ENCODE results near the gene MIDN.

Gene MIDN

GRCh38 chr19:1259876-1260748 is 11.7 kb downstream of the MIDN start (continued):
- TF ChIP-seq PRDM10 (tag by site-specific recombination; IDR thresholded peaks at IDR 0.05), result peak; percentile 96; the same call in 1 of the 2 replicates
- TF ChIP-seq ZNF610 (tag by site-specific recombination; IDR thresholded peaks at IDR 0.05; ENCODE audit: borderline replicate concordance), result no peak
- TF ChIP-seq ZNF521 (tag by site-specific recombination; IDR thresholded peaks at IDR 0.05), result no peak
- TF ChIP-seq ZSCAN5A (tag by site-specific recombination; IDR thresholded peaks at IDR 0.05), result no peak
- no peak for TF ChIP-seq YY1 (tag by site-specific recombination; IDR thresholded peaks at IDR 0.05)
- TF ChIP-seq KLF1 (tag by site-specific recombination; IDR thresholded peaks at IDR 0.05), result peak; percentile 99
- TF ChIP-seq ZNF529 (tag by site-specific recombination; IDR thresholded peaks at IDR 0.05; ENCODE audit: insufficient replicate concordance), result no peak
- no peak for TF ChIP-seq ZNF311 (tag by site-specific recombination; IDR thresholded peaks at IDR 0.05; ENCODE audit: borderline replicate concordance)
- no peak; the same call in 1 of the 2 replicates for TF ChIP-seq ZNF10 (tag by site-specific recombination; IDR thresholded peaks at IDR 0.05)
- TF ChIP-seq GFI1B (tag by site-specific recombination; IDR thresholded peaks at IDR 0.05), result no peak
- TF ChIP-seq PRDM1 (tag by site-specific recombination; IDR thresholded peaks at IDR 0.05), result no peak
- no peak for TF ChIP-seq ZNF239 (tag by site-specific recombination; IDR thresholded peaks at IDR 0.05)
- TF ChIP-seq ZNF514 (tag by site-specific recombination; IDR thresholded peaks at IDR 0.05), result no peak
- no peak for TF ChIP-seq ZNF707 (tag by site-specific recombination; IDR thresholded peaks at IDR 0.05)
- 0 out of 2 replicates have a peak, but pooled peaks have one; percentile 33 for TF ChIP-seq WT1 (tag by site-specific recombination; IDR thresholded peaks at IDR 0.05)
- TF ChIP-seq ZNF114 (tag by site-specific recombination; IDR thresholded peaks at IDR 0.05), result no peak
- TF ChIP-seq ZNF335 (tag by site-specific recombination; conservative IDR thresholded peaks at IDR 0.05), result no peak
- TF ChIP-seq ZNF660 (tag by site-specific recombination; IDR thresholded peaks at IDR 0.05), result 0 out of 2 replicates have a peak, but pooled peaks have one; percentile 17
- TF ChIP-seq ZNF146 (tag by site-specific recombination; IDR thresholded peaks at IDR 0.05), result peak; percentile 70; the same call in 1 of the 2 replicates
- TF ChIP-seq ZNF391 (tag by site-specific recombination; IDR thresholded peaks at IDR 0.05; ENCODE audit: borderline replicate concordance, low read depth), result no peak
- no peak for TF ChIP-seq ZBTB20 (tag by site-specific recombination; IDR thresholded peaks at IDR 0.05)
- peak; percentile 28 for TF ChIP-seq ZEB2 (tag by site-specific recombination; IDR thresholded peaks at IDR 0.05)
- TF ChIP-seq SP2 (tag by site-specific recombination; IDR thresholded peaks at IDR 0.05), result peak; percentile 29
- TF ChIP-seq ZNF202 (tag by site-specific recombination; IDR thresholded peaks at IDR 0.05; ENCODE audit: borderline replicate concordance), result no peak
